AG04450 (cell line): ENCODE data around the gene FARS2. TPM values are rescaled to one million over a fixed set of nuclear protein-coding genes. Genes with fewer than 3 reads are reported as not detected.

ENCODE experiments used
- CTCF ChIA-PET: fragments of 300-600, 350-600 bp; formaldehyde crosslinking; extraction: SDS; loops from one replicate; lab custom pipeline; 2022; ENCODE audit warnings: antibody characterized with exemption, inconsistent platforms; lab: Charles Lee
- POLR2A ChIA-PET: fragments of 350-600 bp; formaldehyde crosslinking; extraction: SDS; loops from one replicate; lab custom pipeline; 2021; ENCODE audit warnings: antibody characterized with exemption, inconsistent platforms; lab: Yijun Ruan, JAX
- DNase-seq: peaks from one replicate; pipeline ENCODE4 v3.0.0-alpha.2; 2011; ENCODE audit warnings: low read depth, low spot score
- H3K27ac ChIP-seq: one replicate; pipeline ENCODE4 v1.5.1; 2012; ENCODE audit warnings: low read depth, low read length, control low read depth
- H3K27me3 ChIP-seq: one replicate; pipeline ENCODE4 v1.6.0; 2012; ENCODE audit warnings: low read length; ENCODE audit not compliant: control insufficient read depth, insufficient read depth
- H3K4me3 ChIP-seq: 2 replicates; pipeline ENCODE4 v1.5.1; 2011; ENCODE audit warnings: mild to moderate bottlenecking, low read depth, low read length, control low read depth
- H3K9me3 ChIP-seq: 2 replicates; pipeline ENCODE4 v1.5.1; 2012; ENCODE audit warnings: low read length; ENCODE audit not compliant: control insufficient read depth, insufficient read depth
- polyA plus RNA-seq: library from polyadenylated mRNA; depleted of rRNA; stranded (reverse); fragments of >200 nt; gene quantifications from 2 replicates; pipeline ENCODE4 v1.2.3, GENCODE V29; 2011
- TF ChIP-seq, protein P1 (sequence below): IDR thresholded peaks from 2 replicates; pipeline ENCODE4 v1.5.1; 2011; ENCODE audit warnings: low read depth, low read length, control low read depth, inconsistent platforms

FARS2 gene
- polyA plus RNA-seq, 1 experiment, result 14.0 TPM

DNA sequence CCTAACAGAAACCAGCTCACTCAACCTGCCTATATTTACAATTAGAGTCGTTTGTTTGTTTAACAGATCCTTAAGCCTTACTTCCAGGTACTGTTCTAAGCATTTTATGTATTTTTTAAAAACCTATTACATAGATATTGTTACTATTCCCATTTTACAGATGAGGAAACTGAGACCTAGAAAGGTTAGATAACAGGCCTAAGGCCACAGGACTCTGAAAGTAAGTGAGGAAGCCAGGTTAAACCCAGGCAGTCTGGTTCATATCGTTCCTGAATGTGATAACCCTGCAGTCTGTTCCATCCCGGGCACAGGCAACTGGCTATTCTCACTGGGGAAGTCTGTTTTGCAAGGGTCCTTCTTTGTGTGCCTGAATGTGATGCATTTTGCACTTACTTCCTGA, 322.2 kb downstream of the FARS2 start:
- Histone ChIP-seq H3K27ac (no peak overlapping the region), H3K9me3 (no peaks in the 10 kb centered on the region), H3K4me3 (no peak overlapping the region), H3K27me3 (no peaks in the 10 kb centered on the region)
- ChIA-PET CTCF (interaction anchor here (1.6 kb wide), 1 partner anchor 112 kb away, joined by 6 read pairs; no protein-coding TSS in a partner anchor), POLR2A (no interaction called here)
- TF ChIP-seq, protein P1, sequence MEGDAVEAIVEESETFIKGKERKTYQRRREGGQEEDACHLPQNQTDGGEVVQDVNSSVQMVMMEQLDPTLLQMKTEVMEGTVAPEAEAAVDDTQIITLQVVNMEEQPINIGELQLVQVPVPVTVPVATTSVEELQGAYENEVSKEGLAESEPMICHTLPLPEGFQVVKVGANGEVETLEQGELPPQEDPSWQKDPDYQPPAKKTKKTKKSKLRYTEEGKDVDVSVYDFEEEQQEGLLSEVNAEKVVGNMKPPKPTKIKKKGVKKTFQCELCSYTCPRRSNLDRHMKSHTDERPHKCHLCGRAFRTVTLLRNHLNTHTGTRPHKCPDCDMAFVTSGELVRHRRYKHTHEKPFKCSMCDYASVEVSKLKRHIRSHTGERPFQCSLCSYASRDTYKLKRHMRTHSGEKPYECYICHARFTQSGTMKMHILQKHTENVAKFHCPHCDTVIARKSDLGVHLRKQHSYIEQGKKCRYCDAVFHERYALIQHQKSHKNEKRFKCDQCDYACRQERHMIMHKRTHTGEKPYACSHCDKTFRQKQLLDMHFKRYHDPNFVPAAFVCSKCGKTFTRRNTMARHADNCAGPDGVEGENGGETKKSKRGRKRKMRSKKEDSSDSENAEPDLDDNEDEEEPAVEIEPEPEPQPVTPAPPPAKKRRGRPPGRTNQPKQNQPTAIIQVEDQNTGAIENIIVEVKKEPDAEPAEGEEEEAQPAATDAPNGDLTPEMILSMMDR, result no peak
- no peak for DNase-seq

DNA sequence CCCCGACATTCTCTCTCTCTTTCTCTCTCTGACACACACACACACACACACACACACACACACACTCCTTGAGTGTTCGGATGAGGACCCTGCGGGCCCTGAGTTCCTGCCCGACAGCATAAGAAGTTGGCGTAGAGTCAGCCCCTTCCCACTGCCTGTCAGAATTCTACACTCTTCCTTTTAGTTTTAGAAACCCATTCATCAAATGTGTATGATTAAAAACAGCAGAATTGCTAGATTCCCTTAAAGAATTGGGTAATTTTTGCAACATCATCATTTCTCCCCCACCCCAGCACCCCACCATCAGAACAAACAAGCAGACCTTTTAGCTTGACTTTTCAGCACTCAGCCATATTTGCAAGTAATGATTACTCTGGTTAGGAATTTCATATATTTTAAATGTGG, 322.8 kb downstream of the FARS2 start:
- H3K4me3 ChIP-seq, result no peak overlapping the region
- CTCF ChIA-PET, result interaction anchor here (1.6 kb wide), 1 partner anchor 113 kb away, joined by 6 read pairs; no protein-coding TSS in a partner anchor
- H3K27ac ChIP-seq, result peak overlapping the region; percentile 52
- TF ChIP-seq, protein P1, result no peak
- peak; percentile 48 for DNase-seq
- no peaks in the 10 kb centered on the region for H3K9me3 ChIP-seq
- H3K27me3 ChIP-seq, result no peaks in the 10 kb centered on the region
- POLR2A ChIA-PET, result interaction anchor here (0.6 kb wide), 1 partner anchor 289 kb away, joined by 5 read pairs; no protein-coding TSS in a partner anchor

DNA sequence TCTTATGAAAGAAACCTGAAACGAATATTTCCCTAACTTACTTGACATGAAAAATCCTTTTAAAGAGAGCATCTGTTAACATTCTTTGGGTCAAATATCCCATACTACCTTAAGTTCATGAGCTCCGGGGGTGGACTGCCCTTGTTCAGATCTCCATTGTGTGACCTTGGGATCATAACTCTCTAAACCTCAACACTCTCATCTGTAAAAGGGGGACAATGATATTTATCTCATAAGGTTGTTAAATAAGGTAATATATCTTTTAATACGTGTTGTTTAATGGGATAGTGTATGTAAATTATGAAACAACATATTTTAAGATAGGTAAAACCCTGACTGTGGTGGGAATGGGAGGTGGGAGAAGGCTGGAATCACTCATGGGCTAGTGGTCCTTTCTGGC, 326.3 kb downstream of the FARS2 start:
- Histone ChIP-seq H3K4me3 (no peak overlapping the region), H3K9me3 (no peaks in the 10 kb centered on the region), H3K27ac (no peak overlapping the region), H3K27me3 (no peaks in the 10 kb centered on the region)
- no peak for DNase-seq
- ChIA-PET CTCF (no interaction called here), POLR2A (no interaction called here)
- TF ChIP-seq, protein P1, result no peak

DNA sequence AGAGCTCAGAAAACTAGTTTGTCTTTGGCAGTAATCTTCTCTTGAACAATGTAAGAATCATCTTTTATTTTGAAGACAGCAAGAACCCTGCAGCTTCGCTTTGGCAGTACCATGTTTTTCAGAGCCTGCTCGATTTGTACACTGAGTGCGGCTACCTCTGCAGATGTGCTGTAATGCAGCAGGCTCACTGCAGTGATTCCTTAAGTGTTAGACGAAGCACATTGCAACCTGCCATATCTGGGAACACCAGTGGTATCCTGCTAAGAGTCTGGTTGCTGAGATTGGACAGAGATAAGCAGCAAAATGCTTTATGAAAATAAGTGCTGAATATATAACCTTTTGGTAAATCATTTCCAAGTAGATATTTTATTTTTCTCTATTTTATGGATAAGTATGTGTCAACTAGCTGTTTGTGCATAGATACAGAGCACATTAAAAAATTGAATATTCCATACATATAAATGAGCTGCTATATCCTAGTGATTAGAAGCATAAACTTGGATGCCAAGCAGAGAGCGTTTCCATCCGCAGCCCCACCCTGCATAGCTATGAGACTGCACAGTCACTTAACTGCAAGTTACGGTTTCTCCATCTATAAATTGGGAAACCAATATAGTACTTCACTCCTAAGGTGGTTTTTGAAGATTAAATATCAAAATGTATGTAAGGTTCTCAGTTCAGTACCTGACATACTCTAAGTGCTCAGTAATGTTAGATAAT, 328.3 kb downstream of the FARS2 start:
- CTCF ChIA-PET, result no interaction called here
- Histone ChIP-seq H3K27ac (no peak overlapping the region), H3K9me3 (no peaks in the 10 kb centered on the region), H3K27me3 (no peaks in the 10 kb centered on the region), H3K4me3 (no peak overlapping the region)
- POLR2A ChIA-PET, result no interaction called here
- TF ChIP-seq, protein P1, result no peak
- DNase-seq, result no peak

DNA sequence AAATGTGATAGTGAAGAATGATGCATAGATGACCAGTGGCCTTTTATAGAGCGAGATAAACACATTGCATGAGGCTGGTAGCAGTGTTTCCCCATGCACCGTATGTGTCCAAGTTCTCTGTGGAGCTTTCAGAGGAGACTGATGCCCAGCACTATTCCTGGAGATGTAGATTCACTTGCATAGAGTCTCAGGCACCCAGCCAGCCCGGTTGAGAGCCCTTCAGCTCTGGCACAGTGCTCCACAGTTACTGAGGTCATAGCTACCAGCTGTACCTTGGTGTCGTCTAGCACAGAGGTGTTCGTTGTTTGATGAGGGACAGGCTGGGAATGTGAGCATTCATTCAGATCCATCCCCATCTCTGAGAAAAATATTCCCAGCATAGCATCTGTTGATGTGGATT, 328.9 kb downstream of the FARS2 start:
- ChIA-PET CTCF (no interaction called here), POLR2A (no interaction called here)
- H3K27me3 ChIP-seq, result no peaks in the 10 kb centered on the region
- no peak overlapping the region for H3K4me3 ChIP-seq
- no peak overlapping the region for H3K27ac ChIP-seq
- TF ChIP-seq, protein P1, result no peak
- no peaks in the 10 kb centered on the region for H3K9me3 ChIP-seq
- DNase-seq, result no peak
